HepG2 (cell line): Measurements from ENCODE around the gene ACACB. TPM values are rescaled to one million over a fixed set of nuclear protein-coding genes. Genes with fewer than 3 reads are reported as not detected.

Experiments
- ATAC-seq: fragments of 200-7000 bp; cut with Tn5 transposase; 3 replicates; pipeline ENCODE4 v1.9.1; 2020; ENCODE audit warnings: mild to moderate bottlenecking, moderate library complexity
- BruUV-seq: library from RNA; stranded (reverse); fragments of 400-500 nt; replicated peaks from 2 replicates; lab custom pipeline; 2021; lab: Mats Ljungman, UMichigan
- CTCF ChIA-PET: fragments of 300-600 bp; formaldehyde crosslinking; extraction: SDS; loops from one replicate; lab custom pipeline; 2021; ENCODE audit warnings: low total read pairs, inconsistent platforms, low intra/inter-chr PET ratio; lab: Yijun Ruan, JAX
- POLR2A ChIA-PET: fragments of 350-600 bp; sonication (Branson Sonifier 250); formaldehyde crosslinking; loops from one replicate; lab custom pipeline; 2020; ENCODE audit warnings: antibody characterized with exemption, inconsistent platforms; lab: Yijun Ruan, JAX
- DNase-seq: peaks from one replicate; pipeline ENCODE4 v3.0.0-alpha.2; 2015; ENCODE audit warnings: low spot score
- FAIRE-seq: peaks from 3 replicates; lab custom pipeline; 2011; peaks lifted over from hg19 to GRCh38; lab: Jason Lieb, UNC
- H2AFZ ChIP-seq: one replicate; pipeline ENCODE4 v1.6.1; 2011; ENCODE audit warnings: low read length, inconsistent platforms
- H3K27ac ChIP-seq: fragments of 300-600 bp; 3 replicates; pipeline ENCODE4 v1.8.0; 2011; ENCODE audit warnings: mixed run types, mild to moderate bottlenecking, mixed read lengths, low read length, inconsistent platforms; ENCODE audit not compliant: insufficient read depth; ENCODE audit errors: extremely low read length
- H3K27me3 ChIP-seq, 2 experiments: fragments of 200-600 bp in 1 of 2; 2 replicates in 1 of 2; 3 replicates in 1 of 2; pipeline versions ENCODE4 v1.6.0 to v1.8.0; 2011; ENCODE audit warnings: low read length in 2 of 2, mild to moderate bottlenecking in 2 of 2, moderate library complexity in 2 of 2, inconsistent platforms in 1 of 2; ENCODE audit not compliant: insufficient read depth in 2 of 2, control insufficient read depth in 1 of 2
- H3K36me3 ChIP-seq, 2 experiments: fragments of 200-600 bp in 1 of 2; replicated peaks in 1 of 2; 2 replicates in 1 of 2; 3 replicates in 1 of 2; pipeline versions ENCODE4 v1.5.1 to v1.8.0; 2011; ENCODE audit warnings: low read length in 2 of 2, inconsistent platforms in 1 of 2; ENCODE audit not compliant: insufficient read depth in 2 of 2, control insufficient read depth in 1 of 2
- H3K4me1 ChIP-seq: 2 replicates; pipeline ENCODE4 v1.5.1; 2012; ENCODE audit warnings: low read length, inconsistent platforms; ENCODE audit not compliant: insufficient read depth
- H3K4me2 ChIP-seq: 2 replicates; pipeline ENCODE4 v1.6.0; 2011; ENCODE audit warnings: low read depth, low read length, inconsistent platforms
- H3K4me3 ChIP-seq, 3 experiments: fragments of 200-600 bp in 1 of 3; sonication (generic), shearing (Covaris generic) in 1 of 3; replicated peaks in 1 of 3; 2 replicates each; pipeline ENCODE4 v1.5.1; 2011 to 2016; ENCODE audit warnings: low read length in 3 of 3, inconsistent platforms in 2 of 3, low read depth in 2 of 3, mild to moderate bottlenecking in 2 of 3, control low read depth in 1 of 3, mixed read lengths in 1 of 3; ENCODE audit not compliant: insufficient read depth in 1 of 3
- H3K79me2 ChIP-seq: one replicate; pipeline ENCODE4 v1.6.1; 2011; ENCODE audit warnings: low read length, inconsistent platforms; ENCODE audit not compliant: insufficient read depth
- H3K9ac ChIP-seq: 2 replicates; pipeline ENCODE4 v1.6.0; 2011; ENCODE audit warnings: mild to moderate bottlenecking, low read depth, low read length, inconsistent platforms; ENCODE audit not compliant: insufficient read depth
- H3K9me3 ChIP-seq: 2 replicates; pipeline ENCODE4 v1.5.1; 2012; ENCODE audit warnings: mild to moderate bottlenecking, low read length
- H4K20me1 ChIP-seq: 2 replicates; pipeline ENCODE4 v1.6.0; 2011; ENCODE audit warnings: inconsistent platforms, mild to moderate bottlenecking, low read length, moderate library complexity; ENCODE audit not compliant: insufficient read depth
- ARNT2 ChIP-seq: sonication (generic); formaldehyde crosslinking; IDR thresholded peaks from 2 replicates; pipeline ENCODE4 v1.8.0; 2022; ENCODE audit warnings: mild to moderate bottlenecking, low read depth, missing genetic modification reagents, moderate library complexity
- GMEB1 ChIP-seq: sonication (generic); formaldehyde crosslinking; IDR thresholded peaks from 2 replicates; pipeline ENCODE4 v1.5.1; 2020; ENCODE audit warnings: missing genetic modification reagents, mild to moderate bottlenecking, borderline replicate concordance
- NFE2 ChIP-seq: sonication (generic); formaldehyde crosslinking; IDR thresholded peaks from 2 replicates; pipeline ENCODE4 v1.4.0; 2020; ENCODE audit warnings: missing genetic modification reagents
- THRA ChIP-seq: sonication (generic); formaldehyde crosslinking; IDR thresholded peaks from 2 replicates; pipeline ENCODE4 v1.4.0; 2020; ENCODE audit warnings: missing genetic modification reagents, borderline replicate concordance
- ZNF138 ChIP-seq: sonication (generic); formaldehyde crosslinking; IDR thresholded peaks from 2 replicates; pipeline ENCODE4 v1.5.0; 2020; ENCODE audit warnings: mild to moderate bottlenecking, low read depth, missing genetic modification reagents
- ZNF446 ChIP-seq: sonication (generic); formaldehyde crosslinking; IDR thresholded peaks from 2 replicates; pipeline ENCODE4 v1.5.0; 2020; ENCODE audit warnings: mild to moderate bottlenecking, missing genetic modification reagents
- ZNF552 ChIP-seq: sonication (generic); formaldehyde crosslinking; IDR thresholded peaks from 2 replicates; pipeline ENCODE4 v1.9.0; 2022; ENCODE audit warnings: missing genetic modification reagents, mild to moderate bottlenecking, borderline replicate concordance
- ZSCAN31 ChIP-seq: sonication (generic); formaldehyde crosslinking; IDR thresholded peaks from 2 replicates; pipeline ENCODE4 v1.5.0; 2020; ENCODE audit warnings: low read depth, mild to moderate bottlenecking, missing genetic modification reagents
- WGBS: methylation state at CpG from one replicate; pipeline ENCODE4 v1.1.6; 2017; ENCODE audit warnings: low lambda C conversion rate; 5-methylcytosine and 5-hydroxymethylcytosine counted together
- in situ Hi-C: cut with HindIII; loops from 2 replicates; pipeline ENCODE4 v1.10.0; 2017; ENCODE audit warnings: low pct_unique_long_range_greater_than_20kb; ENCODE audit not compliant: extremely low pct_ligation_motif_present
- intact Hi-C: fragments of 100-400 bp; cut with micrococcal nuclease; formaldehyde crosslinking; loops from one replicate; pipeline ENCODE4 v1.10.0; 2022; ENCODE audit not compliant: unreplicated experiment
- polyA plus RNA-seq, 8 experiments: library from polyadenylated mRNA; depleted of rRNA in 3 of 8; stranded (reverse) in 7 of 8; unstranded in 1 of 8; fragments of >200 nt; fragmentation: Illumina TruSeq in 4 of 8; extraction: Trizol in 4 of 8; gene quantifications; 2 replicates each; pipeline versions ENCODE4 v1.2.1 to v1.2.3, GENCODE V29; 2011 to 2016; ENCODE audit warnings: low read depth in 4 of 8, missing spikeins in 1 of 8, mixed read lengths in 1 of 8; ENCODE audit not compliant: insufficient read depth in 1 of 8
- total RNA-seq, 5 experiments: library from RNA; depleted of rRNA; stranded (reverse); fragments of >200 nt; fragmentation: Illumina TruSeq; extraction: Trizol; gene quantifications; 2 replicates each; pipeline ENCODE4 v1.2.3, GENCODE V29; 2016; ENCODE audit warnings: low read depth in 1 of 5

The ACACB gene
- total and polyA plus RNA-seq, 2 of the 13 experiments (the other 11 are each of a cell fraction or from before 2014, with no cell fraction given), result 6.2 to 8.6 TPM

- DNase-seq, result no peak
- Histone ChIP-seq H3K27ac (no peak overlapping the region), H3K9me3 (no peaks in the 10 kb centered on the region), H3K4me2 (no peak overlapping the region)
- CTCF ChIA-PET, result no interaction called here
- no peak for ATAC-seq
- TF ChIP-seq NFE2 (CRISPR knock-in tag) (no peak), ZNF138 (no peak), ZNF446 (CRISPR knock-in tag) (no peak), ARNT2 (CRISPR knock-in tag) (no peak), GMEB1 (CRISPR knock-in tag) (no peak), ZSCAN31 (no peak), THRA (CRISPR knock-in tag) (no peak), ZNF552 (CRISPR knock-in tag) (no peak)
- TF ChIP-seq, all 625 proteins: peak for 0
- in situ Hi-C loops, result no loop called here
- H3K9ac ChIP-seq, result no peak overlapping the region
- H3K27me3 ChIP-seq, result no peaks in the 10 kb centered on the region
- no peak for FAIRE-seq
- H3K4me3 ChIP-seq, result no peak overlapping the region
- no peak overlapping the region for H2AFZ ChIP-seq
- H3K4me1 ChIP-seq, result peaks cover 14% of the 10 kb centered on the region
- POLR2A ChIA-PET, result no interaction called here
- 0 out of 5 replicates have a peak, but pooled peaks cover 1 to 3% of the 10 kb centered on the region in 2 experiments for H3K36me3 ChIP-seq
- WGBS, result 97% methylated on average over 7 of the region's 7 CpGs
- H4K20me1 ChIP-seq, result no peaks in the 10 kb centered on the region
- peaks cover 2% of the 10 kb centered on the region for H3K79me2 ChIP-seq
- intact Hi-C loops, result no loop called here
- BruUV-seq, result no TSS peak
Measured at GRCh38 chr12:109160433-109160832, 44.0 kb downstream of the ACACB start.
